Kidney (tissue), 14 donors: ENCODE data around the gene WBP1L. TPM values are rescaled to one million over a fixed set of nuclear protein-coding genes. Genes with fewer than 3 reads are reported as not detected.
"Not testable (repeated sequence)": the region's sequence is repeated elsewhere in the genome, so short reads cannot be mapped to it uniquely, and the experiment has no call there.

ENCODE experiments used
- DNase-seq, 5 donors: peaks; one replicate each; pipeline ENCODE4 v3.0.0-alpha.2; 2013 to 2020
- FAIRE-seq: peaks from 2 replicates; lab custom pipeline; 2012; peaks lifted over from hg19 to GRCh38; lab: Jason Lieb, UNC
- H3K27ac ChIP-seq, 2 donors: one replicate each; pipeline ENCODE4 v1.7.0; 2013; ENCODE audit warnings: low read depth in 2 of 2, low read length in 2 of 2, inconsistent platforms in 1 of 2
- H3K27me3 ChIP-seq: one replicate; pipeline ENCODE4 v1.7.1; 2013; ENCODE audit warnings: low read length, inconsistent platforms; ENCODE audit not compliant: control insufficient read depth, insufficient read depth
- H3K36me3 ChIP-seq, 3 donors: one replicate each; pipeline versions ENCODE4 v1.7.0 to v1.7.1; 2013; ENCODE audit warnings: low read length in 3 of 3, control low read depth in 1 of 3, inconsistent platforms in 1 of 3; ENCODE audit not compliant: insufficient read depth in 3 of 3, control insufficient read depth in 2 of 3
- H3K4me1 ChIP-seq, 3 donors: one replicate each; pipeline versions ENCODE4 v1.7.0 to v1.7.1; 2013; ENCODE audit warnings: low read length in 3 of 3, inconsistent platforms in 1 of 3, low read depth in 1 of 3; ENCODE audit not compliant: control insufficient read depth in 2 of 3, insufficient read depth in 2 of 3
- H3K4me3 ChIP-seq, 3 donors: one replicate each; pipeline versions ENCODE4 v1.7.0 to v1.8.1; 2013; ENCODE audit warnings: low read length in 3 of 3, control low read depth in 1 of 3, inconsistent platforms in 1 of 3
- H3K9ac ChIP-seq, 3 donors: one replicate each; pipeline versions ENCODE4 v1.7.0 to v1.7.1; 2013; ENCODE audit warnings: low read length in 3 of 3, control low read depth in 1 of 3, inconsistent platforms in 1 of 3
- H3K9me3 ChIP-seq, 3 donors: one replicate each; pipeline versions ENCODE4 v1.7.0 to v1.7.1; 2013; ENCODE audit warnings: low read length in 3 of 3, control low read depth in 1 of 3, inconsistent platforms in 1 of 3; ENCODE audit not compliant: control insufficient read depth in 2 of 3, insufficient read depth in 1 of 3
- intact Hi-C: fragments of 100-400 bp; cut with DNase I; formaldehyde crosslinking; loops from one replicate; pipeline ENCODE4 v1.11.1; 2022
- polyA plus RNA-seq: library from polyadenylated mRNA; stranded (reverse); fragments of 350-450 nt; fragmentation: Illumina TruSeq; extraction: RNeasy Lipid Tissue Mini Kit (QIAGEN cat#74804); gene quantifications from one replicate; pipeline ENCODE4 v1.2.3, GENCODE V29; 2014; ENCODE audit warnings: low read depth, low replicate concordance; ENCODE audit not compliant: insufficient read depth
- total RNA-seq: library from RNA; stranded (reverse); fragmentation: NEBNext Ultra II Directional; extraction: Animal tissue kit (Norgen Biotek cat#: 25700); gene quantifications from one replicate; pipeline ENCODE4 v1.2.1, GENCODE V29; 2021
- TF ChIP-seq, protein P1 (sequence below): IDR thresholded peaks from 3 replicates; pipeline ENCODE4 v1.5.1; 2012; ENCODE audit warnings: mild to moderate bottlenecking, moderate library complexity, borderline replicate concordance; ENCODE audit not compliant: insufficient read depth; ENCODE audit errors: extremely low read depth
- donor health status: control.
- donor health status: control.
- donor health status: control.
- donor health status: control.
- donor health status: control.
- donor health status: DM: yes; HTN: yes; CAD: no.
- donor health status: Normal renal cell carcinoma (clear cell type).

Gene WBP1L
- total and polyA plus RNA-seq, 2 donors from 2014 or later = 27.8 to 55.7 TPM

- Histone ChIP-seq H3K36me3 (no peaks in the 10 kb centered on the region), H3K4me1 (peaks cover 6 to 20% (median 11%) of the 10 kb centered on the region in 3 donors), H3K4me3 (no peak overlapping the region), H3K27me3 (no peaks in the 10 kb centered on the region), H3K9ac (no peak overlapping the region), H3K27ac (no peak overlapping the region), H3K9me3 (no peaks in the 10 kb centered on the region)
- FAIRE-seq (no peak), DNase-seq (no peak)
- TF ChIP-seq, protein P1, sequence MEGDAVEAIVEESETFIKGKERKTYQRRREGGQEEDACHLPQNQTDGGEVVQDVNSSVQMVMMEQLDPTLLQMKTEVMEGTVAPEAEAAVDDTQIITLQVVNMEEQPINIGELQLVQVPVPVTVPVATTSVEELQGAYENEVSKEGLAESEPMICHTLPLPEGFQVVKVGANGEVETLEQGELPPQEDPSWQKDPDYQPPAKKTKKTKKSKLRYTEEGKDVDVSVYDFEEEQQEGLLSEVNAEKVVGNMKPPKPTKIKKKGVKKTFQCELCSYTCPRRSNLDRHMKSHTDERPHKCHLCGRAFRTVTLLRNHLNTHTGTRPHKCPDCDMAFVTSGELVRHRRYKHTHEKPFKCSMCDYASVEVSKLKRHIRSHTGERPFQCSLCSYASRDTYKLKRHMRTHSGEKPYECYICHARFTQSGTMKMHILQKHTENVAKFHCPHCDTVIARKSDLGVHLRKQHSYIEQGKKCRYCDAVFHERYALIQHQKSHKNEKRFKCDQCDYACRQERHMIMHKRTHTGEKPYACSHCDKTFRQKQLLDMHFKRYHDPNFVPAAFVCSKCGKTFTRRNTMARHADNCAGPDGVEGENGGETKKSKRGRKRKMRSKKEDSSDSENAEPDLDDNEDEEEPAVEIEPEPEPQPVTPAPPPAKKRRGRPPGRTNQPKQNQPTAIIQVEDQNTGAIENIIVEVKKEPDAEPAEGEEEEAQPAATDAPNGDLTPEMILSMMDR = no peak
- intact Hi-C loops = no loop called here
Measured at GRCh38 chr10:102757323-102757722, 13.6 kb downstream of the WBP1L start.

DNA sequence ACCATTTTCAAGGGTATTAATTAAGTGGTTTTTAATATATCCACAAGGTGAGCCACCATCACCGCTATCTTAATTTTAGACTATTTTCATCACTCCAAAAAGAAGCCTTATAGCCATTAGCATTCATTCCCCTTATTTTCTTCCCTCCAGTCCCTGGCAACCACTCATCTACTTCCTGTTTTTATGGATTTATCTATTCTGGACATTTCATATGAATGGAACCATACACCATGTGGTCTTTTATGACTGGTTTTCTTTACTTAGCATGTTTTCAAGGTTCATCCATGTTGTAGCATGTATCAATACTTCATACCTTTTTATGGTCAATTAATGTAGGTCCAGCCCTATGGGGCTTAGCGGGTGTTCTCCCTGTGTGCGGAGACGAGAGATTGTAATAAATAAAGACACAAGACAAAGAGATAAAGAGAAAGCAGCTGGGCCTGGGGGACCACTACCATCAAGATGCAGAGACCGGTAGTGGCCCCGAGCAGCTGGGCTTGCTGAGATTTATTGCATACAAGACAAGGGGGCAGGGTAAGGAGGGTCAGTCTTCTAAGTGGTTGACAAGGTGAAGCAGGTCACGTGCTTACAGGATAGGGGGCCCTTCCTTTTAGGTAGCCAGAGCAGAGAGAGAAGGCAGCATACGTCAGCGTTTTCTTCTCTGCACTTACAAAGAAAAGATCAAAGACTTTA, 14.6 kb downstream of the WBP1L start:
- intact Hi-C loops = no loop called here
- H3K4me1 ChIP-seq = peaks cover 4 to 14% (median 9%) of the 10 kb centered on the region in 3 donors
- FAIRE-seq (no peak), DNase-seq (peak in 4 of 5 donors; percentile 81 to 90 (median 86))
- no peaks in the 10 kb centered on the region for H3K36me3 ChIP-seq
- peak overlapping the region; percentile 20 to 68 for H3K27ac ChIP-seq
- H3K27me3 ChIP-seq = no peaks in the 10 kb centered on the region
- H3K9ac ChIP-seq = no peak overlapping the region
- H3K4me3 ChIP-seq = peak overlapping the region in 1 of 3 donors; percentile 6
- TF ChIP-seq, protein P1 = no peak
- H3K9me3 ChIP-seq = no peaks in the 10 kb centered on the region

- H3K36me3 ChIP-seq, H3K9ac ChIP-seq, FAIRE-seq, H3K9me3 ChIP-seq, H3K27me3 ChIP-seq, DNase-seq, intact Hi-C loops: not testable (repeated sequence)
- Histone ChIP-seq H3K27ac (peak overlapping the region; percentile 20 to 68), H3K4me1 (peaks cover 3 to 14% (median 9%) of the 10 kb centered on the region in 3 donors), H3K4me3 (peak overlapping the region in 1 of 3 donors; percentile 6)
Measured at GRCh38 chr10:102758933-102759262, 15.2 kb downstream of the WBP1L start.

DNA sequence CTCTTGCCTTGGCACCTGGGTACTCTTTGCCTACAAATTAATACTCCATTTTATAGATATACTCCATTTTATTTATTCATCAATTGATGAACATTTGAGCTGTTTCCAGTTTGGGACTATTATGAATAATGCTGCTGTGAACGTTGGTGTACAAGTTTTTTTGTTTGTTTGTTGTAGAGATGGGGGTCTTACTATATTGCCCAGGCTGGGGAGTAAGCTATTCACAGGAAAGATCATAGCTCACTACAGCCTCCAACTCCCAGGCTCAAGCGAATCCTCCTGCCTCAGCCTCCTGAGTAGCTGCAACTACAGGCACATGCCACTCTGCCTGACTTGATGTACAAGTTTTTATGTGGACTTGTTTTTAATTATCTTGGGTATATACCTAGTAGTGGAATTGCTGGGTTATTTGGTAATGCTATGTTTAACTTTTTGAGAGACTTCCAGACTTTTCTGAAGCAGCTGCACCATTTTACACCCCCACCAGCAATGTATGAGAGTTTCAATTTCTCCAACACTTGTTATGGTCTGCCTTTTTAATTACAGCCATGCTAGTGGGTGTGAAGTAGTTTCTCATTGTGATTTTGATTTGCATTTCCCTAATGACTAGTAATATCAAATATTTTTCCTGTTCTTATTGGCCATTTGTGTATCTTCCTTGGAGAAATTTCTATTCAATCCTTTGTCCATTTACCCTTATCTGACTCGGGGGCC, 15.9 kb downstream of the WBP1L start:
- FAIRE-seq (no peak), DNase-seq (no peak)
- H3K4me1 ChIP-seq = peaks cover 7 to 21% (median 14%) of the 10 kb centered on the region in 3 donors
- H3K4me3 ChIP-seq = no peak overlapping the region
- H3K27me3 ChIP-seq = no peaks in the 10 kb centered on the region
- peak overlapping the region in 1 of 2 donors; percentile 30 for H3K27ac ChIP-seq
- no peaks in the 10 kb centered on the region for H3K9me3 ChIP-seq
- intact Hi-C loops = no loop called here
- H3K36me3 ChIP-seq = no peaks in the 10 kb centered on the region
- TF ChIP-seq, protein P1 = no peak
- no peak overlapping the region for H3K9ac ChIP-seq
